ENCODE data around the gene KRTAP5-6.

Gene KRTAP5-6

GRCh38 chr11:1694064-1694845 lies 2.7 kb upstream of the KRTAP5-6 start:
- no peak overlapping the region for H3K4me3 ChIP-seq (ENCODE audit: low read depth, low read length)
- TF ChIP-seq ZNF654 (tag by site-specific recombination; IDR thresholded peaks at IDR 0.05; ENCODE audit: low read depth) (peak; percentile 54), ZNF707 (tag by site-specific recombination; IDR thresholded peaks at IDR 0.05) (no peak), ZNF354C (tag by site-specific recombination; IDR thresholded peaks at IDR 0.05; ENCODE audit: borderline replicate concordance, low read depth) (no peak), BCL11B (tag by site-specific recombination; IDR thresholded peaks at IDR 0.05; ENCODE audit: low read depth) (0 out of 2 replicates have a peak, but pooled peaks have one; percentile 58), ZNF449 (tag by site-specific recombination; IDR thresholded peaks at IDR 0.05) (0 out of 2 replicates have a peak, but pooled peaks have one; percentile 22), ZIC2 (tag by site-specific recombination; IDR thresholded peaks at IDR 0.05) (peak; percentile 77), ZNF19 (tag by site-specific recombination; IDR thresholded peaks at IDR 0.05; ENCODE audit: low read depth) (no peak), ZNF394 (tag by site-specific recombination; IDR thresholded peaks at IDR 0.05; ENCODE audit: borderline replicate concordance) (peak; percentile 28; the same call in 1 of the 2 replicates), ZNF214 (tag by site-specific recombination; IDR thresholded peaks at IDR 0.05; ENCODE audit: borderline replicate concordance) (no peak), SCRT2 (tag by site-specific recombination; IDR thresholded peaks at IDR 0.05) (no peak), ZNF157 (tag by site-specific recombination; IDR thresholded peaks at IDR 0.05) (no peak), GLIS1 (tag by site-specific recombination; IDR thresholded peaks at IDR 0.05) (peak; percentile 37; the same call in 1 of the 2 replicates), ZNF610 (tag by site-specific recombination; IDR thresholded peaks at IDR 0.05; ENCODE audit: borderline replicate concordance) (no peak), ZNF341 (tag by site-specific recombination; IDR thresholded peaks at IDR 0.05; ENCODE audit: low read depth) (peak; percentile 38; the same call in 1 of the 2 replicates), SP7 (tag by site-specific recombination; IDR thresholded peaks at IDR 0.05) (no peak), ZNF146 (tag by site-specific recombination; IDR thresholded peaks at IDR 0.05) (no peak), ZBTB8A (tag by site-specific recombination; IDR thresholded peaks at IDR 0.05) (0 out of 2 replicates have a peak, but pooled peaks have one; percentile 14), PATZ1 (tag by site-specific recombination; IDR thresholded peaks at IDR 0.05) (peak; percentile 49; the same call in 1 of the 2 replicates)
- TF ChIP-seq, protein P1, sequence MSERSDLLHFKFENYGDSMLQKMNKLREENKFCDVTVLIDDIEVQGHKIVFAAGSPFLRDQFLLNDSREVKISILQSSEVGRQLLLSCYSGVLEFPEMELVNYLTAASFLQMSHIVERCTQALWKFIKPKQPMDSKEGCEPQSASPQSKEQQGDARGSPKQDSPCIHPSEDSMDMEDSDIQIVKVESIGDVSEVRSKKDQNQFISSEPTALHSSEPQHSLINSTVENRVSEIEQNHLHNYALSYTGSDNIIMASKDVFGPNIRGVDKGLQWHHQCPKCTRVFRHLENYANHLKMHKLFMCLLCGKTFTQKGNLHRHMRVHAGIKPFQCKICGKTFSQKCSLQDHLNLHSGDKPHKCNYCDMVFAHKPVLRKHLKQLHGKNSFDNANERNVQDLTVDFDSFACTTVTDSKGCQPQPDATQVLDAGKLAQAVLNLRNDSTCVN (tag by site-specific recombination; optimal IDR thresholded peaks at IDR 0.05), result peak; percentile 18
- TF ChIP-seq, protein P2, sequence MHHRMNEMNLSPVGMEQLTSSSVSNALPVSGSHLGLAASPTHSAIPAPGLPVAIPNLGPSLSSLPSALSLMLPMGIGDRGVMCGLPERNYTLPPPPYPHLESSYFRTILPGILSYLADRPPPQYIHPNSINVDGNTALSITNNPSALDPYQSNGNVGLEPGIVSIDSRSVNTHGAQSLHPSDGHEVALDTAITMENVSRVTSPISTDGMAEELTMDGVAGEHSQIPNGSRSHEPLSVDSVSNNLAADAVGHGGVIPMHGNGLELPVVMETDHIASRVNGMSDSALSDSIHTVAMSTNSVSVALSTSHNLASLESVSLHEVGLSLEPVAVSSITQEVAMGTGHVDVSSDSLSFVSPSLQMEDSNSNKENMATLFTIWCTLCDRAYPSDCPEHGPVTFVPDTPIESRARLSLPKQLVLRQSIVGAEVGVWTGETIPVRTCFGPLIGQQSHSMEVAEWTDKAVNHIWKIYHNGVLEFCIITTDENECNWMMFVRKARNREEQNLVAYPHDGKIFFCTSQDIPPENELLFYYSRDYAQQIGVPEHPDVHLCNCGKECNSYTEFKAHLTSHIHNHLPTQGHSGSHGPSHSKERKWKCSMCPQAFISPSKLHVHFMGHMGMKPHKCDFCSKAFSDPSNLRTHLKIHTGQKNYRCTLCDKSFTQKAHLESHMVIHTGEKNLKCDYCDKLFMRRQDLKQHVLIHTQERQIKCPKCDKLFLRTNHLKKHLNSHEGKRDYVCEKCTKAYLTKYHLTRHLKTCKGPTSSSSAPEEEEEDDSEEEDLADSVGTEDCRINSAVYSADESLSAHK (tag by site-specific recombination; IDR thresholded peaks at IDR 0.05), result no peak
- TF ChIP-seq, protein P3, sequence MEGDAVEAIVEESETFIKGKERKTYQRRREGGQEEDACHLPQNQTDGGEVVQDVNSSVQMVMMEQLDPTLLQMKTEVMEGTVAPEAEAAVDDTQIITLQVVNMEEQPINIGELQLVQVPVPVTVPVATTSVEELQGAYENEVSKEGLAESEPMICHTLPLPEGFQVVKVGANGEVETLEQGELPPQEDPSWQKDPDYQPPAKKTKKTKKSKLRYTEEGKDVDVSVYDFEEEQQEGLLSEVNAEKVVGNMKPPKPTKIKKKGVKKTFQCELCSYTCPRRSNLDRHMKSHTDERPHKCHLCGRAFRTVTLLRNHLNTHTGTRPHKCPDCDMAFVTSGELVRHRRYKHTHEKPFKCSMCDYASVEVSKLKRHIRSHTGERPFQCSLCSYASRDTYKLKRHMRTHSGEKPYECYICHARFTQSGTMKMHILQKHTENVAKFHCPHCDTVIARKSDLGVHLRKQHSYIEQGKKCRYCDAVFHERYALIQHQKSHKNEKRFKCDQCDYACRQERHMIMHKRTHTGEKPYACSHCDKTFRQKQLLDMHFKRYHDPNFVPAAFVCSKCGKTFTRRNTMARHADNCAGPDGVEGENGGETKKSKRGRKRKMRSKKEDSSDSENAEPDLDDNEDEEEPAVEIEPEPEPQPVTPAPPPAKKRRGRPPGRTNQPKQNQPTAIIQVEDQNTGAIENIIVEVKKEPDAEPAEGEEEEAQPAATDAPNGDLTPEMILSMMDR (tag by site-specific recombination; IDR thresholded peaks at IDR 0.05), result peak; percentile 91
- TF ChIP-seq, protein P4, sequence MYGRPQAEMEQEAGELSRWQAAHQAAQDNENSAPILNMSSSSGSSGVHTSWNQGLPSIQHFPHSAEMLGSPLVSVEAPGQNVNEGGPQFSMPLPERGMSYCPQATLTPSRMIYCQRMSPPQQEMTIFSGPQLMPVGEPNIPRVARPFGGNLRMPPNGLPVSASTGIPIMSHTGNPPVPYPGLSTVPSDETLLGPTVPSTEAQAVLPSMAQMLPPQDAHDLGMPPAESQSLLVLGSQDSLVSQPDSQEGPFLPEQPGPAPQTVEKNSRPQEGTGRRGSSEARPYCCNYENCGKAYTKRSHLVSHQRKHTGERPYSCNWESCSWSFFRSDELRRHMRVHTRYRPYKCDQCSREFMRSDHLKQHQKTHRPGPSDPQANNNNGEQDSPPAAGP (tag by site-specific recombination; IDR thresholded peaks at IDR 0.05), result peak; percentile 39; the same call in 1 of the 2 replicates
- CTCF ChIA-PET, result interaction anchor here (0.5 to 5.8 kb wide), 69 partner anchors 7 to 1894 kb away, joined by 3 to 261 read pairs (median 5); partner anchors contain the start of genes SYT8 and TNNI2
- no peaks in the 10 kb centered on the region for H3K4me1 ChIP-seq (ENCODE audit: control insufficient read depth, insufficient read depth, low read length)
- no peaks in the 10 kb centered on the region for H3K36me3 ChIP-seq (ENCODE audit: control insufficient read depth in 2 of 2, insufficient read depth in 1 of 2, low read length in 2 of 2)
- H3K27ac ChIP-seq (ENCODE audit: extremely low read depth, low read depth, low read length), result no peak overlapping the region
- POLR2A ChIA-PET, result interaction anchor here (0.9 to 2.6 kb wide), 6 partner anchors 18 to 457 kb away, joined by 3 to 16 read pairs (median 3); no protein-coding TSS in a partner anchor
- no peaks in the 10 kb centered on the region for H3K9me3 ChIP-seq (ENCODE audit: control insufficient read depth, insufficient read depth, low read depth, low read length)
